Ishikawa (cell line): ENCODE data around the gene ATP11A.

ENCODE experiments used
- CEBPB ChIP-seq: IDR thresholded peaks from 2 replicates; pipeline ENCODE4 v1.6.1; 2012
- CREB1 ChIP-seq: IDR thresholded peaks from 2 replicates; pipeline ENCODE4 v1.6.1; 2012; ENCODE audit warnings: low read depth
- EGR1 ChIP-seq: IDR thresholded peaks from 2 replicates; pipeline ENCODE4 v1.6.1; 2012
- EP300 ChIP-seq: IDR thresholded peaks from 2 replicates; pipeline ENCODE4 v1.6.1; 2012; ENCODE audit warnings: borderline replicate concordance
- FOXM1 ChIP-seq: IDR thresholded peaks from 2 replicates; pipeline ENCODE4 v1.6.1; 2012; ENCODE audit warnings: low read depth, borderline replicate concordance
- NFIC ChIP-seq: IDR thresholded peaks from 2 replicates; pipeline ENCODE4 v1.6.1; 2012
- RAD21 ChIP-seq: IDR thresholded peaks from 2 replicates; pipeline ENCODE4 v1.6.1; 2012; ENCODE audit warnings: low read depth
- TAF1 ChIP-seq: IDR thresholded peaks from 2 replicates; pipeline ENCODE4 v1.6.1; 2012; ENCODE audit warnings: low read depth, mild to moderate bottlenecking
- TCF12 ChIP-seq: IDR thresholded peaks from 2 replicates; pipeline ENCODE4 v1.6.1; 2012; ENCODE audit warnings: low read depth
- TEAD4 ChIP-seq: IDR thresholded peaks from 2 replicates; pipeline ENCODE4 v1.6.1; 2012
- YY1 ChIP-seq: IDR thresholded peaks from 2 replicates; pipeline ENCODE4 v1.6.1; 2012; ENCODE audit warnings: low read depth
- ZBTB7A ChIP-seq: IDR thresholded peaks from 2 replicates; pipeline ENCODE4 v1.6.1; 2012; ENCODE audit warnings: low read depth
- TF ChIP-seq, protein P1 (sequence below): IDR thresholded peaks from 2 replicates; pipeline ENCODE4 v1.6.1; 2012; ENCODE audit warnings: low read depth, mild to moderate bottlenecking
- TF ChIP-seq, protein P2 (sequence below): IDR thresholded peaks from 2 replicates; pipeline ENCODE4 v1.6.1; 2012
- TF ChIP-seq, protein P3 (sequence below): IDR thresholded peaks from 2 replicates; pipeline ENCODE4 v1.6.1; 2012

ATP11A gene

DNA sequence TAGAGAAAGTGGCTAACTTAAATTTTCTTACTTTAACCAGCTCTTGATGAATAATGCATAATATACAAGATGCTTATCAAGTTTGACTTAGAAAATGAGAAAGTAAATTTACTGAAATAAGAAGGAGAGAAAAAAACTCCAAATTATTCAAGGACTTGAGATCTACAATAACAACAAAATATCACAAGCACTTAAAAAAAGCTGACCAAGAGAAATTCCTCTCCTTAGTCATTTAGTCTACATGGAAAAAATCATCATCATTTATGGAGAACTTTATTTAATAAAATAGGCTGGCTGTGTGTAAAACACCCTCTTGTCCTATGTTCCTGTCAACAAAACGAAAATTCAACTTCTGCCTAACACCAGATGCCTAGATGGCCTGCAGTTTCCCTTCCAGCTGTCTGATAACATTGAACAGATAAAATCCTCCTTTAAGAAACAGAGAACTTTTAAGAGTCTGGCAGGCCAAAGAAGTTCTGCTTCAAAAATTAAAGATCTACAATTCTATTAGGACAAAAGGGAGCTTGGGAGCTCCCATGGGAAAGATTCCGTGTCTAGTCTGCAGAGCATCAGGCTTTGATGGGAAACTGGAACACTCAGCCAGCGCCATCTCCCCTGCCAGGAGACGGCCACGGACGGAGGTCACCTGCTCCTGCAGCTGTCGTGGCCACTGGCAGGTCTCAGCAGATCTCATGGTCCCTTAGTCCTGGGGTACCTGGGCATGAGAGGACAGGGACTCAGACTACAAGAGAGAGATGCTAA is 37.9 kb upstream of the ATP11A start:
- TF ChIP-seq YY1 (no peak), ZBTB7A (no peak), CEBPB (no peak), RAD21 (no peak)
- TF ChIP-seq, protein P1, sequence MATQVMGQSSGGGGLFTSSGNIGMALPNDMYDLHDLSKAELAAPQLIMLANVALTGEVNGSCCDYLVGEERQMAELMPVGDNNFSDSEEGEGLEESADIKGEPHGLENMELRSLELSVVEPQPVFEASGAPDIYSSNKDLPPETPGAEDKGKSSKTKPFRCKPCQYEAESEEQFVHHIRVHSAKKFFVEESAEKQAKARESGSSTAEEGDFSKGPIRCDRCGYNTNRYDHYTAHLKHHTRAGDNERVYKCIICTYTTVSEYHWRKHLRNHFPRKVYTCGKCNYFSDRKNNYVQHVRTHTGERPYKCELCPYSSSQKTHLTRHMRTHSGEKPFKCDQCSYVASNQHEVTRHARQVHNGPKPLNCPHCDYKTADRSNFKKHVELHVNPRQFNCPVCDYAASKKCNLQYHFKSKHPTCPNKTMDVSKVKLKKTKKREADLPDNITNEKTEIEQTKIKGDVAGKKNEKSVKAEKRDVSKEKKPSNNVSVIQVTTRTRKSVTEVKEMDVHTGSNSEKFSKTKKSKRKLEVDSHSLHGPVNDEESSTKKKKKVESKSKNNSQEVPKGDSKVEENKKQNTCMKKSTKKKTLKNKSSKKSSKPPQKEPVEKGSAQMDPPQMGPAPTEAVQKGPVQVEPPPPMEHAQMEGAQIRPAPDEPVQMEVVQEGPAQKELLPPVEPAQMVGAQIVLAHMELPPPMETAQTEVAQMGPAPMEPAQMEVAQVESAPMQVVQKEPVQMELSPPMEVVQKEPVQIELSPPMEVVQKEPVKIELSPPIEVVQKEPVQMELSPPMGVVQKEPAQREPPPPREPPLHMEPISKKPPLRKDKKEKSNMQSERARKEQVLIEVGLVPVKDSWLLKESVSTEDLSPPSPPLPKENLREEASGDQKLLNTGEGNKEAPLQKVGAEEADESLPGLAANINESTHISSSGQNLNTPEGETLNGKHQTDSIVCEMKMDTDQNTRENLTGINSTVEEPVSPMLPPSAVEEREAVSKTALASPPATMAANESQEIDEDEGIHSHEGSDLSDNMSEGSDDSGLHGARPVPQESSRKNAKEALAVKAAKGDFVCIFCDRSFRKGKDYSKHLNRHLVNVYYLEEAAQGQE: no peak
- TF ChIP-seq, protein P2, sequence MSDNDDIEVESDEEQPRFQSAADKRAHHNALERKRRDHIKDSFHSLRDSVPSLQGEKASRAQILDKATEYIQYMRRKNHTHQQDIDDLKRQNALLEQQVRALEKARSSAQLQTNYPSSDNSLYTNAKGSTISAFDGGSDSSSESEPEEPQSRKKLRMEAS: no peak

DNA sequence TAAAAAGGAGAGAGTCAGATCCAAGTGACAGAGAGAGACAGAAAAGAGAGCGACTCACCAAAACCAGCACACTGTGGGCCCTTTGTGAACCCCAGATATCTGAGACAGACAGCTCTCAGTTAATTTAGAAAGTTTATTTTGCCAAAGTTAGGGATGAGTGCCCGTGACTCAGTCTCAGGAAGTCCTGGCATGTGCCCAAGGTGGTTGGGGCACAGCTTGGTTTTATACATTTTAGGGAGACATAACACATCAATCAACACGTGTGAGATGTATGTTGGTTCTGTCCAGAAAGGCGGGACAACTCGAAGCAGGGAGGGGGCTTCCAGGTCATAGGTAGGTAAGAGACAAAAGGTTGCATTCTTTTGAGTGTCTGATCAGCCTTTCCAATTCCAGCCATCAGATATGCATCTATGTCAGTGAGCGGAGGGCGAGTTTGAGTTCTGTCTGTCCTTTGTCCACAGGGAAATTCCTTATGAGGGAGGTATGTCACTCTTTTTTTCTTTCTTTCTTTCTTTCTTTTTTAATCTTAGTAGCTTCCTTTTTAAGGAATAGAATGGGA is 37.2 kb upstream of the ATP11A start:
- TF ChIP-seq, protein P1: no peak
- TF ChIP-seq ZBTB7A (no peak), YY1 (no peak), NFIC (no peak), CREB1 (no peak), TCF12 (no peak), EGR1 (no peak), TEAD4 (no peak), RAD21 (no peak), TAF1 (no peak)
- TF ChIP-seq, protein P3, sequence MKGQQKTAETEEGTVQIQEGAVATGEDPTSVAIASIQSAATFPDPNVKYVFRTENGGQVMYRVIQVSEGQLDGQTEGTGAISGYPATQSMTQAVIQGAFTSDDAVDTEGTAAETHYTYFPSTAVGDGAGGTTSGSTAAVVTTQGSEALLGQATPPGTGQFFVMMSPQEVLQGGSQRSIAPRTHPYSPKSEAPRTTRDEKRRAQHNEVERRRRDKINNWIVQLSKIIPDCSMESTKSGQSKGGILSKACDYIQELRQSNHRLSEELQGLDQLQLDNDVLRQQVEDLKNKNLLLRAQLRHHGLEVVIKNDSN: no peak
- TF ChIP-seq, protein P2: no peak

DNA sequence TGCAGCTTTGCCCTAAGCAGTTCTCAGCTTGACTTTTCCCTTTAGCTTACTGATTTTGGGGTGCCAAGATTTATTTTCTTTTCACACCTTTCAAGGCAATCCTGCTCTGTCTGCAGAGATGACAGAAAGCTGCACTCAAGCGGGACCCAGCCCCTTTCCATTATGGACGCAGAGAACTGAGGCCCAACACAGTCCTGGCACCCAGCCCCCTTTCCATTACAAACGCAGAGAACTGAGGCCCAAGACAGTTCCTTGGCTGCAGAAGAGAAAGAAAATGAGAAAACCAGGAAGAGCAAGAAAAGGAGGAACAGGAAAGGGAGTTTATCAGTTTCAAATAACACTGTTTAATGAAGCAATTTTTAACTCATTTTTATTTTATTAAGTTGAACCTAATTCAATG is 36.8 kb upstream of the ATP11A start:
- TF ChIP-seq, protein P3: no peak
- no peak for TF ChIP-seq TAF1
- TF ChIP-seq, protein P2: no peak
- TF ChIP-seq TCF12: no peak
- no peak for TF ChIP-seq CEBPB
- no peak for TF ChIP-seq ZBTB7A
- TF ChIP-seq, protein P1: no peak
- no peak for TF ChIP-seq EGR1

DNA sequence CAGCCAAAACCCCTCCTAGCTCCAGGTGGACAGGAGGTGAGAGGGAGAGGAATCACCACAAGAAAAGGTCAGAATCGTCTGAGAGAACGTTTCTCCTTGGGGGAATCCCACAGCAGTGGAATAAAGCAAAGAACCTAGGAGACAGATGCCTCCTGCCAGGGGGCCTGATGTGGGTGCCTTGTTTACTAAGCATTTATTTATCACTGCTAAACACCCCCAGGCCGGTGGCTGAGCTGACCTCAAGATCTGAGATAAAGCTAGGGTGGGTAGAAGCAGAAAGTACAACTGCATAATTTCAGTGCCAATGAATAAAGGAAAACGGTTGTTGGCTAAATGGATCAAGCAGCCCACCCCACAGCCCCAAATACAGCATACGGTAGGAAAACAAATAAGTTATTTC is 33.9 kb upstream of the ATP11A start:
- TF ChIP-seq, protein P3: no peak
- no peak for TF ChIP-seq ZBTB7A
- no peak for TF ChIP-seq CEBPB
- no peak for TF ChIP-seq TAF1
- TF ChIP-seq, protein P2: no peak
- TF ChIP-seq RAD21: no peak
- TF ChIP-seq TCF12: no peak
- TF ChIP-seq, protein P1: no peak
- TF ChIP-seq CREB1: no peak
- no peak for TF ChIP-seq EP300
- TF ChIP-seq YY1: no peak
- no peak for TF ChIP-seq FOXM1
- TF ChIP-seq EGR1: no peak
- TF ChIP-seq NFIC: no peak
- no peak for TF ChIP-seq TEAD4
